H54 (cell line): ENCODE data around the gene AKAP9.
"Not testable (repeated sequence)": the region's sequence is repeated elsewhere in the genome, so short reads cannot be mapped to it uniquely, and the experiment has no call there.

Experiments
- DNase-seq: peaks from one replicate; pipeline ENCODE4 v3.0.0; 2011; ENCODE audit warnings: low spot score, mixed read lengths; ENCODE audit not compliant: insufficient read length
- FAIRE-seq: peaks from 3 replicates; lab custom pipeline; 2011; peaks lifted over from hg19 to GRCh38; lab: Jason Lieb, UNC
- POLR2A ChIP-seq: IDR thresholded peaks from 2 replicates; pipeline ENCODE4 v1.6.1; 2011; ENCODE audit warnings: low read depth, mild to moderate bottlenecking, low read length

Gene AKAP9

DNA sequence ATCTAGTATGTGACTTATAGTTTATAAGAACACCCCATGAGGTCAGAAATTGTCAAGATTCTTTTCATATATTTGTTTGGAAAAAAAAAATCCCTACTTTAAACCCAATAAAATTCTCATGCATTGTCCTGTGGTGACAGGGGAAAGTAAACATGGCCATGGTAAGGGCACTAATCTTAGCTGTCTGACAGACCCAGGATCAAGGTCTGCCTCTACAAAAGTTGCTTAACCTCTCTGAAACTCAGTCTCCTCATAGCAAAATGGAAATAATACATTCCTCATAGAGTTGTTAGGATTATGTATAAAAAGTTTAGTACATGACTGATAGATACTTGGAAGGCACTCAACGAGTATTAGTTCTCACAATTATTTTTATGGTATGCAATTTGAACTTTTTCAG, 22.3 kb upstream of the AKAP9 start:
- no peak for FAIRE-seq
- DNase-seq, result no peak

DNA sequence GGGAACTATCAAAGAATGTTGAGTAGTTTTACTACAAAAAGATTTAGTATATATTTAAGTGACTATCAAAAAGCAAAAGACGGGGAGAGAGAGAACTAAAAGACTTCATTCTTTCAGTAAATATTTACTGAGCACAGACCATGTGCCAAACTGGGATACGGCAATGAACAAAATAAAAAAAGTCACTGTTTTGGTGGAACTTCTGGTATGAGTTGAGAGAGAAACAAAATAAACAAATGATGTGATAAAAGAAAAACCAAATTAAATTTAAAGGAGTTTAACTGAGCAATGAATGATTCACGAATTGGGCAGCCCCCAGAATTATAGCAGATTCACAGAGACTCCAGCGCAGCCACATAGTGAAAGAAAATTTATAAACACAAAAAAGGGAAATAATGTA, 17.8 kb upstream of the AKAP9 start:
- DNase-seq, result no peak
- no peak for TF ChIP-seq POLR2A
- no peak for FAIRE-seq

More for the DNA sequence above, 22.3 kb upstream of the AKAP9 start:
- TF ChIP-seq POLR2A, result no peak

DNA sequence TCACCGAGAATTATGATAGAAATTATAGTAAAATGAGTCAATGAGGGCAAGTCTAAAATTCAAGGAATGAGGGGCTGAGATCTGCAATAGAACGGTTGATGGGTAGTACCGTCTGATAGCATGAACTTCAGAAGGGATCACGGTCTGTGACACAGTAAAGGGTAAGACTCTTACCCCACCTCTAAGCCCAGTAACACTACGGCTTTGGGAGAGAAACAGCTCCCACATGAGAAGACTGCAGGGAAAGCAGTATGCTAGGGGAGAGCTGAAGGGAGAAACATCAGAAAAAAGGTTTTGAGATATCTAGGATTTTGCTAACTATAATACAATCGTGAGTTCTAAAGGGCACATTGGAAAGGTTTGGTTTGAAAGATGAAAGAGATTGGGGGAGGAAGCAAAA, 12.8 kb upstream of the AKAP9 start:
- no peak for TF ChIP-seq POLR2A
- DNase-seq, result no peak
- no peak for FAIRE-seq

DNA sequence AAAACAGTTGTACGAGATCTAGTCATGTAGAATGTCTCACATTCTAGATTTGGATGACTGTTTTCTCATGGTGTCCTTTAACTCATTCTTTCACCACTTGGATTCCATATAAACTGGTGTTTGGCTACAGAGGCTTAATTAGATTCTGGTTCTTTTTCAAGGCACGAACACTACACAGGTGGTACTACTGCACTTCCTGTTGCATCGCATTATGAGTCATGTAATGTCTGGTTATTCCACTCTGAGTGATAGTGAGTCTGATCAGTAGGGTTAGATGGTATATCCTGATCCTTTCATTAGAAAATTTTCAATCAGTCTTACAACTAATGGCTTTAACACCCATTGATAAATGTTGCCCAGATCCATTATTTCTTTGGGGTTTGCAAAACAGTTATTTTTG, 11.2 kb upstream of the AKAP9 start:
- FAIRE-seq (peak; percentile 33), DNase-seq (no peak)
- TF ChIP-seq POLR2A, result no peak

DNA sequence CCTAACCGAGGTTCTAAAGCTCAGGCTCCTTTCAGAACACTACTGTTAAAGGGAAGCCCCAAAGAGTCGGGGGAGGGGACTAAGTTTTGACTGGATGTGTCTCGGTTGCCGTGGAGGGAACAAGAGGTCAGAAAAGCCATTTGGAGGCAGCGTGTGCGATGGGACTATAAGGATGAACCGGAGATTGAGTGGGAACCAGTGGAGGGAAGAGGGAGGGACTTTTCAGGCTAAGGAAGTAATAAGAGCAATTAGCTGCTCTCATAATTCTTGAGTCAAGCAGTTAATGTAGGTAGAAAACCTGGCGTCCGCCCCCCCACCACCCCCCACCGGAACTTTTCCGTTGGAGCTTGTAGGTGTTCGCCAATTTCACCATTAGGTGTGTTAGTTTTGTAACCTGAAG, 491 bp upstream of the AKAP9 start:
- DNase-seq, result no peak
- no peak for FAIRE-seq
- no peak for TF ChIP-seq POLR2A

DNA sequence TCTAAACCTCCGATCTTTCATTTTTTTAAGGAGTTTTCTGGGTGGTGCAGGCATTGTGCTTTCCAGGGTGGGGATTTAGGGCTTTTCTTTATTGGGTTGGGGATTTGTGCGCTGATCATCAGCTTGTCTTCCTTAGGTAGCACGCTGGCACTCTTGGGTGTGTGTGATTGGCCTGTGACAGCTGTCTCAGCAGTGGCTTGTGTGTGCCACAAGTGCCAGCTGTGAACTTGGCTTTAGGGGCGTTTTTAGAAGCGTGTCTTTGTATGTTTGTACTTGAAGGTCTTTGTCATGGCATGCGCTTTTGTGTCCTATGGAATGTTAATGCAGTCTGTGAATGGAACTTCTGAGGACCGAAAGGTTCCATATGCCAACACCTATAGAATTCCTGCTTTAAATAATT, 788 bp downstream of the AKAP9 start:
- FAIRE-seq (no peak), DNase-seq (no peak)

DNA sequence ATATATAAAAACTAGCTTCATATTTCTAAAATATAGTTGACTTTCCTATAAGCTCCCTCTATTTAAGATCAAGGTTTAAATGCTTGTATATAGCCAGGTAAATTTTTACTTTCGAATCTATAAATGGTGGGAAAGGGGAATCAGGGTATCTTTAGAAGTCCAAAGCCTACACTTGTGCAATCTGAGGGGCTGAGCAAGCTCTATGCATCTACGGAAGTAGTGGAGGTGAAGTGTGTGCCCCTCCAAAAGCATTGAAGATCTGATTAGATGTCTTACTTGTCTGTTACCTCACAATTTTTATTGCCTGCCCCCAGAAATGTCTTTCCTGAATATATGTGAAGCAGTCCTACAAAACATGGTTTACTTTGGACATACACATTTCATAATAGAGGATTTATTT, 1.6 kb downstream of the AKAP9 start:
- FAIRE-seq, result no peak
- TF ChIP-seq POLR2A, result no peak
- no peak for DNase-seq

More for the DNA sequence above, 788 bp downstream of the AKAP9 start:
- no peak for TF ChIP-seq POLR2A

DNA sequence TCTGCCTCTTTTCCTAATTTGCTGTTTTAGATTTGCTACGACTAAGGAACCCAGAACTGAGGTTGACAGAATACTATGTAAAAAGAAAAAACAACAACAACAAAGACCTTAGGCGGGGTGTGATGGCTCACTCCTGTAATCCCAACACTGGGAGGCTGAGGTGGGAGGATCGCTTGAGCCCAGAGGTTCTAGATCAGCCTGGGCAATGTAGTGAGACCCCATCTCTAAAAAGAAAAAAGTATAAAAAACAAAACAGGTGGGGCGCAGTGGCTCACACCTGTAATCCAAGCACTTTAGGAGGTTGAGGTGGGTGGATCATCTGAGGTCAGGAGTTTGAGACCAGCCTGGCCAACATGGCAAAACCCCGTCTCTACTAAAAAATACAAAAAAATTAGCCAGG, 4.3 kb downstream of the AKAP9 start:
- not testable (repeated sequence) for DNase-seq, FAIRE-seq

DNA sequence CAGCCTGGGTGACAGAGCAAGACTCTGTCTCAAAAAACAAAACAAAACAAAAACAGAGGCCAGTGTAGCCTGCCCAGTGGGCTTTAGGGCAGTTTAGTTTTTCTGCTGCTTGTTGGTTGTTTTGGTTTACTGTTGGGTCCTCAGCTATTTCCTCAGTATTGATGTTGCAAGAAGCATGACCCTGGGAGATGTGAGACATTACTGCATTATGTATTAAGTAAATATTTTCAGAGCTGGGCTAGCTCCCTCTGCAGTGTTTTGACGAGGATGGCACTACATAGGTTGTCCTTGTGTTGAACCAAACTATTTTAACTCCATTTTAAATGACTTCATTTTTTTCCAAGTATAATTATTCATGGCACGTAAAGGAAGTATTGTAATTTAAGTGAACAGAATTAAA, 4.8 kb downstream of the AKAP9 start:
- FAIRE-seq (no peak), DNase-seq (no peak)
- no peak for TF ChIP-seq POLR2A

DNA sequence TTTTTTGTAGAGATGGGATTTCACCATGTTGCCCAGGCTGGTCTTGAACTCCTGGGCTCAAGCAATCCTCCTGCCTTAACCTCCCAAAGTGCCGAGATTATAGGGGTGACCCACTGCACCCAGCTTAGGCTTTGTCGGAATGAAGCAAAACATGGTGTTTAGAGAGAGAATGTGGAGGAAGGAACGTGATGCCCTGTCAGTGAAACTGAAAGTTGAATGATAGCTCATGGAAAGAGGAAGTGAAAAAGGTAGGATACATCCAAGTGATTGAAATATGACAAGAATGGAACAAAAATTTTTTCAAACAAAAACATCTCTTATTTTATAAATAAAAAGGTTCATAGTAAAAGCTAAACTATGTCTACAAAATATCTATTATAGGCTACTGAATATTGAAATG, 5.9 kb downstream of the AKAP9 start:
- FAIRE-seq, result no peak
- no peak for TF ChIP-seq POLR2A

DNA sequence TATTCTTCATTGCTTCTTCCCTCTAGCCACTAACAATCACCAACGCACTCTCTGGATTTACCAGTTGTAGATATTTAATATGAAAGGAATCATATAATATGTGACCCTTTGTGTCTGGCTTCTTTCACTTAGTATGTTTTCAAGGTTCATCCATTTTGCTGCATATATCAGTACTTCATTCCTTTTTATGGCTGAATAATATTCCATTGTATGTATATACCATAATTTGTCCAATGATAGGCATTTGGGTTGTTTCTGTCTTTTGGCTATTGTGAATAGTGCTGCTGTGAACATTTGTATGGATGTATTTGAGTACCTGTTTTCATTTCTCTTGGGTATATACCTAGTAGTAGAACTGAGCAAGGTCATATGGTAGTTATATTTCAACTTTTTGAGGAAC, 7.3 kb downstream of the AKAP9 start:
- DNase-seq, result no peak
- TF ChIP-seq POLR2A, result no peak
- no peak for FAIRE-seq

More for the DNA sequence above, 5.9 kb downstream of the AKAP9 start:
- no peak for DNase-seq

DNA sequence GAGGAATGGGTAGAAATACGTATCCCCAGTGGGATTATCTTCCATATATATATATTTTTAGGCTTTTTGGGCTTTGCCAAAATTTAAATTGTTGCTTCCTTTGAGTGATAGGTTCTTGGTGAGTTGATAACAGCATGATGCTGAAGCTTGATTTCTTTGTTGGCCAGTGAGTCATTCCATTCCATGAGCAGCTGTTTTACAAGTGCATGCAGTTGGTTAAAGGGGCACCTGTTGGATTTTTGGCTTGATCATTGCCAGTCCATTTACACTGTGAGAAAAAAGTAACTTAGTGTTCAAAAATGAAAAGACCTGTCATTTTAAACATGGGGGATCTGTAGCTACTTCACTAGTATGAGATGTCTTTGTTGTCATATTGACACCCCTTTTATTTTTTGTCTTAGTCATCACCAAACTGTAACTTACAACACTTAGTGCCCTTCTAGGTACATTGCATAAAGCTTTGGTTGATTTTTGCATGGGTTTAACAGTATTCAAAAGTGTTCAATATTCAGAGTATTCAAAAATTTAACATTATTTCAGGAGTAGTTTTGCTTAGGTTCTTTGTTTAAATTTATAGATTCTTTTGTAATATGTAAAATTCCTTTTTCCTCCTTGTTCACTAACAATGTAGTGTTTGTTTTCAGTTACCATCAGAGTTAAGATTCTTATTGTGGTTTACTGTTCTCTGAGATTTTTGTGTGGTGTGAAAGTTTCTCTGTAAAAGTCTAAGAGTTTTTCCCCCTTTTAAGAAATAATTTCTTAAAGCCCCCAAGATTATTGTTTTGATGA, 8.8 kb downstream of the AKAP9 start:
- DNase-seq, result no peak
- TF ChIP-seq POLR2A, result no peak
- peak; percentile 55 for FAIRE-seq

DNA sequence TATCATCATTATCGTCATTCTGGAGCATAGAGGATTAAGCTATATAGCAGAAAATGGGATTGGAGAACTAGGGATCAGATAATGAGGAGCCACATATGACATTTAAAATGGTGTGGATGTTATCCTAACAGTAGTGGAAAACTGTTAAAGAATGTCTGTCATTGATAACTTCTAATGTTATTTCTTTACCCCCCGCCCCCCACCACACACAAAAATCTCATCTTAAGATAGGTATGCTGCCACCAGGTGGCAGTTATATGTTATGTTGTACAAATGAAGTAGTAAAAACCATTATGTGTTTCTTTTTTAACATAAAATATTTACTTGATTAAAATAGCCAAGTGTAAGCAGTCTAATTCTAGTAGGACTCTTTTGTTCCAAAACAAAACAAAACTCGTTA, 13.0 kb downstream of the AKAP9 start:
- TF ChIP-seq POLR2A, result no peak
- DNase-seq, result no peak
- FAIRE-seq, result no peak

DNA sequence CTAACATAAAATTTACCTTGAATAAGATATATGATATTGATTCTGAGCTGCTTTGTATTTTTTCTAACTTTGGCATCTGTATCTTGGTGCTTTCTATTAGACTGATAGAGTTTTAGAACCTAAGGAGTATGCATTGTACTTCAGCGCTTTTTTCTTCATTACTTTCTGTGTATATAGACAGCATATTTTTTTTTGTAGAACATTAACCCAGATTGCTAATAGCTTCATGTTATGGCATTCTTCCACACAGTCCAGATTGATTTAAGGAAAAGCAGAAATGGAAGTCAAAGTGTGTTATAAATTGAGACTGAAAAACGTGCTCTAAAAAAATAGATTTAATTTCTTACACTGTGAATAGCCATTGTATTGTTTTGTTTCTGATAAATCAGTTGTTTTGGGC, 15.8 kb downstream of the AKAP9 start:
- FAIRE-seq, DNase-seq: not testable (repeated sequence)

DNA sequence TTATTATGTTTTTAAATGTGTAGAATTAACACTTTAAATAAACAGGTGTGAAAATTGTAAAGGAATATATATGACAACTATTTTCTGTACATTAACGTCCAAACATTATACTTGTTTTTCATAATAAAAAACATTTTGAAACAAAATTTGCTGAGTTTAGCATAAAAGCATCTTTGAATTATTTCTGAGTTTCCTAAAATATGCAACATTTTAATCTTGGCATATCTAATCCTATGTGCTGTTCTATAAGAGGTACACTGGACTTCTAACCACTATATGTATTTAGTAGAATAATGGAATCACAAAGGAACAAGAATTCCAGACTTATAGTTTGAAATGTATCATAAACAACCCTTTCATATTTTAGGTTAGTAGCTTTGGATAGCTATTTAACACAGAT, 16.6 kb downstream of the AKAP9 start:
- DNase-seq (no peak), FAIRE-seq (peak; percentile 11)
- TF ChIP-seq POLR2A, result no peak

DNA sequence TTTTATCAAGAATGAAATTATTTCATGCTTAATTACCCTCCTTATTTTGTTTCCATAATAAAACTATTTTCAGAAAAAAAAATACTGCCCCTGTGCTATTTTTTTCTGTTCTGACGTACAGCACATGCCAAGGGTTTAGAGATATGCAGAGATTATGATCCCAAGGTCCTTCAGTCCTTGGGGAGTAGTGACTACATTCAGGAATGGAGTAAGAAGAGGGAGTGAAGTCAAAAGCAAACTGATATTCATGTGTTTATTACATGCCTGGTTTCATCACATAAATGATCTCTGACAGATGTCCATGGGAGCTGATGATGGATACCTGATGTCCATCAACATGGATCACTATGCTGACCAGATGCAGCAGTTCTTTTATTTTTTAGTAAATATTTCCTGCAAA, 17.2 kb downstream of the AKAP9 start:
- DNase-seq (no peak), FAIRE-seq (no peak)
- TF ChIP-seq POLR2A, result no peak
